Measurements from ENCODE around the gene DBP.

The DBP gene

GRCh38 chr19:48613852-48614435 lies 23.2 kb downstream of the DBP start:
- DNase-seq (ENCODE audit: low read depth in 4 of 4, low spot score in 1 of 4) = no peak

DNA sequence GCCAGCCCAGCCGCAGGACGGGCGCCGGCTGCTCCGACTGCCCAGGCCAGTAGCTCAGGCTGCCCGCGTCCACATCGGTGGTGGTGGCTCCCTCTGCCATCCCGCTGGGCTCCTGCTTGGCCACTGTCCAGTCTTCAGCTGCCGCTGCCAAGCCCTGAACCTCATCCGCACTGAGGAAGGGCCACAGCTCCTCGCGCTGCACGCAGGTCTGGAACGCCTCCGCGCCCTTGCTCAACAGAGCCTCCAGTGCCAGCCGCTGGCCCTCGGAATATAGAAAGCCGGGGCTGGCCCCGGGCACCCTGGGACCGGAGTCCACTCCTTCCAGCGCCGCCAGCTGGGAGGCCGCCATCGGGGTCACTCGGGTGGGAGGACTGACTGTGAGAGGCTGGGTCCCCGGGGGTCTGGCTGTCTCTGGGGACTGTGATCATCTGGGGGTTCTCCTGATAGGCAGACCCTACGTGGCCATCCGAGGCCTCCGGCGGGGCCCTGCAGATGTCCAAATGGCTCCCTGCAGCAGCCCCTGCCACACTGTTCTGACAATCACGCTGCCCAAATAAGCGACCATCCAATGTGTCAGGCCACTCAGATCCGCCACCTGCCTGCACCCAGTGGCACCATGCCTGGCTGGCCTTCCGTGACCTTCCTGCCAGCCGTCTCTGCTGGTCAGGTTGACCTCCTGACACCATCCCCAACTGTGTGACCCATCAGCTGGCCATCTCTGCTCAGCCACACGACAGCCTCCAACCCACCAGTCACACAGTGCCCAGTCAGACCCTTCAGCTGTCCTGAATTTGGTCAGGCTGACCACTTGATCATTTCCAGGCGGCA lies 23.9 kb downstream of the DBP start:
- DNase-seq (ENCODE audit: low read depth in 4 of 4, low spot score in 1 of 4) = no peak

GRCh38 chr19:48611872-48612271 lies 25.3 kb downstream of the DBP start:
- no peak for DNase-seq (ENCODE audit: low read depth in 4 of 4, low spot score in 1 of 4)

DNA sequence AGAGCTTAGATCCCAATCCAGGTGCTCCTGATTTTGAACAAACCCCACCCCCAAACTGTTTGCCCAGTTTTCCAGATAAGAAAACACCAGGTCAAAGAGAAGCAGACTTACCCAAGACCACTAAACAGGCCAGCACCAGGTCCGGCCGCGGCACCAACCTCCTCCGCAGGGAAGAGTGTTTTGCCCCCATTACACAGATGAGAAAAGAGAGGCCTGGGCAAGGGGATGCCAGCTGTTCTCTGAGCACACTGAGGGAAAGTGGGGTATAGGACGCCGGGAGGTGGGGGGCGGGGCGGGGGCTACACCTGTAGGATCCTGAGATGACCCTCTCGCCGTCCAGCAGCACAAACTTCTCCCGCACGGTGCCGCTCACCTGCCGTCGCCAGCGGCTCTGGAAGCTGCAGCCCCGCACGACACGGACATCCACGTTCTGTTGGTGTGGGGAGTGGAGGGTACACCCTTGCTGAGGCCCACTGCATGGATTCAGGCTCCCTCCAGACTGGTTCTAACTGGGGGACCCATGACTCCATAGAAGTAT lies 27.5 kb downstream of the DBP start:
- no peak for DNase-seq (ENCODE audit: low read depth in 4 of 4, low spot score in 1 of 4)

DNA sequence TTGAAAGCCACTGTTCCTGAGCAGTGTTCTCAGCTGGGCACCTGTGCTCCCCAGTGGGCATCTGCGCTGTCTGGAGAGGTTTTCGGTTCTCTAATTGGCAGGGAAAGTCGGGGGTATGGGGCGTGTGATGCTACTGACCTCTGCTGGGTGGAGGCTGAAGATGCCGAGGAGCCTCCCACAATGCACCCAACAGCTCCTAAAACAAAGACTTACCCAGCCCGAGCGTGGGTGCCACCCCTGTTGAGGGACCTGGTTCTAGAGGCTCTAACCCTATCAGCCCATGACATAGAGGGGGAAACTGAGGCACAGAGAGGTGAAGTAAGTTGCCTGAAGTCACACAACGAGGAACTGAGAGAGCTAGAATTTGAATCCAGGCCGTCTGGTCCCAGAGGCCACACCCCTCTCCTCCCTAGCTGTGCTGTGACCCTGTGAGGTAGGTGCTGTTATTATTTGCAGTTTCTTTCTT lies 28.3 kb downstream of the DBP start:
- DNase-seq (ENCODE audit: low read depth in 4 of 4, low spot score in 1 of 4) = no peak

DNA sequence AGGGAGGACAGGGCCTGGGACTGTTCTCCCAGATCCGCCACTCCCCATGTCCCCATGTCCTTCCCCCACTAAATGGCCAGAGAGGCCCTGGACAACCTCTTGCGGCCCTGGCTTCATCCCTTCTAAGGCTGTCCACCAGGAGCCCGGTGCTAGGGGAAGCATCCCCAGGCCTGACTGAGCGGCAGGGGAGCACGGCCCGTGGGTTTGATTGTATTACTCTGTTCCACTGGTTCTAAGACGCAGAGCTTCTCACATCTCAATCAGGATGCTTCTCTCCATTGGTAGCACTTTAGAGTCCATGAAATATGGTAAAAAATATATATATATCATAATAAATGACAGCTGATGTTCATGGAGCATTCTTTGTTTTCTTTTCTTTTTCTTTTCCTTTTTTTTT lies 29.8 kb downstream of the DBP start:
- no peak for DNase-seq (ENCODE audit: low read depth in 4 of 4, low spot score in 1 of 4)

DNA sequence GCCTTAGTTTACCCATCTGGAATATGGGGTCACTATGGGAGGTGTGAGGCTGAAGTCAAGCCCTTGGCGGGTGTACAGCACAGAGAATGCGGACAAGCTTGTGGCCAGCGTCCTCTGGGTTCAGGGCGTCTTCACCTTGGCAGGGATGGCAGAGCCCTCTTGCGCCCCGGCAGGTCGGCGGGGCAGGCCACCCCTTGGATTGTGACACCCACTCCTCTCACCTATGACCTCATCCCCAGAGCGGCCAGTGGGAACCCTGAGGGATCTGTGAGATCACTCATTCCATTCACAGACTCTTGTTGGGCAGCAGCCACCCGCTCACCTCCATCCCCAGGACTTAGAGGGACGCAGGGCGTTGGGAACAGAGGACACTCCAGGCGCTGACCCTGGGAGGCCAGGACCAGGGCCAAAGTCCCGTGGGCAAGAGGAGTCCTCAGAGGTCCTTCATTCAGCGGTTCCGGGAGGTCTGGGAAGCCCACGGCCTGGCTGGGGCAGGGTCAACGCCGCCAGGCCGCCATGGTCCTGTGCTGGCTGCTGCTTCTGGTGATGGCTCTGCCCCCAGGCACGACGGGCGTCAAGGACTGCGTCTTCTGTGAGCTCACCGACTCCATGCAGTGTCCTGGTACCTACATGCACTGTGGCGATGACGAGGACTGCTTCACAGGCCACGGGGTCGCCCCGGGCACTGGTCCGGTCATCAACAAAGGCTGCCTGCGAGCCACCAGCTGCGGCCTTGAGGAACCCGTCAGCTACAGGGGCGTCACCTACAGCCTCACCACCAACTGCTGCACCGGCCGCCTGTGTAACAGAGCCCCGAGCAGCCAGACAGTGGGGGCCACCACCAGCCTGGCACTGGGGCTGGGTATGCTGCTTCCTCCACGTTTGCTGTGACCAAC lies 30.5 kb downstream of the DBP start, which contains the start of gene SPACA4:
TSS of gene SPACA4 (plus strand) at position 280 of the 896 bp plus-strand sequence. CDS start at position 517, 237 bp downstream.
- no peak for DNase-seq (ENCODE audit: low read depth in 4 of 4, low spot score in 1 of 4)

DNA sequence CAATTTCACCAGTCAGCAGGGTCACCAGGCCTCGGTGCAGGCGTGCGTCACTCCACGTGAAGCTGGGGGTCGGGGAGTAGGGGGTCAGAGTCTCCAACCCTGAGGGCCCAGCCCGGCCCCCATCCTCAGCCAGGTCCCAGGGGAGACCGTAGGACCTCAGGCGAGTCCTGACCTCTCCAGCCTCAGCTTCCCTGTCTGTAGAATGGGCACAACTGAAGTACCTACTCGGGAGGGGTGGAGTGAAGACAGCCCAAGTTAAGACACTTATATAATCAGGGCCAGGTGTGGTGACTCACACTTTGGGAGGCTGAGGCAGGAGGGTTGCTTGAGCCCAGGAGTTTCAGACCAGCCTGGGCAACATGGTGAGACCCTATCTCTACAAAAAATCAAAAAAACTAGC lies 33.3 kb downstream of the DBP start:
- no peak for DNase-seq (ENCODE audit: low read depth in 4 of 4, low spot score in 1 of 4)

DNA sequence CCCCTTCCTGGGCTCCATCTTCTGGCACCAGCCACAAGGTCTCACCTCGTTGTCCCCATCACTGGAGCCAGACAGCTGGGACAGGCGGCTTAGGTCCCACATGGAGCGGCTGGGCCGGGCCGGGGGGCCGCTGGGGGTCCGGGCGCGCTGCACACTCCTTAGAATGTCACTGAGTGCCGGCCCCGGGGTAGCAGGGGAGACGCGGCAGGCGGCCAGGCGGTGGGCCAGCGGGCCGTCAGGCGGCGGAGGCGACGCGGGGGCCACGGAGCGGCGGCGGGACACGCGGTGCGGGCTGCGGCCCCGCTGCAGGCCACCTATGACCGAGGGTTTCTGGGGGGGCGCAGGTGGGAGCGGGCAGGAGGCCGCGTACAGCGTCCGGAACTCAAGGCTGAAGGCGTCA lies 33.7 kb downstream of the DBP start:
- no peak for DNase-seq (ENCODE audit: low read depth in 4 of 4, low spot score in 1 of 4)

GRCh38 chr19:48603001-48603400 lies 34.2 kb downstream of the DBP start:
- no peak for DNase-seq (ENCODE audit: low read depth in 4 of 4, low spot score in 1 of 4)

GRCh38 chr19:48600679-48601417 lies 36.3 kb downstream of the DBP start:
- no peak for DNase-seq (ENCODE audit: low read depth in 4 of 4, low spot score in 1 of 4)

DNA sequence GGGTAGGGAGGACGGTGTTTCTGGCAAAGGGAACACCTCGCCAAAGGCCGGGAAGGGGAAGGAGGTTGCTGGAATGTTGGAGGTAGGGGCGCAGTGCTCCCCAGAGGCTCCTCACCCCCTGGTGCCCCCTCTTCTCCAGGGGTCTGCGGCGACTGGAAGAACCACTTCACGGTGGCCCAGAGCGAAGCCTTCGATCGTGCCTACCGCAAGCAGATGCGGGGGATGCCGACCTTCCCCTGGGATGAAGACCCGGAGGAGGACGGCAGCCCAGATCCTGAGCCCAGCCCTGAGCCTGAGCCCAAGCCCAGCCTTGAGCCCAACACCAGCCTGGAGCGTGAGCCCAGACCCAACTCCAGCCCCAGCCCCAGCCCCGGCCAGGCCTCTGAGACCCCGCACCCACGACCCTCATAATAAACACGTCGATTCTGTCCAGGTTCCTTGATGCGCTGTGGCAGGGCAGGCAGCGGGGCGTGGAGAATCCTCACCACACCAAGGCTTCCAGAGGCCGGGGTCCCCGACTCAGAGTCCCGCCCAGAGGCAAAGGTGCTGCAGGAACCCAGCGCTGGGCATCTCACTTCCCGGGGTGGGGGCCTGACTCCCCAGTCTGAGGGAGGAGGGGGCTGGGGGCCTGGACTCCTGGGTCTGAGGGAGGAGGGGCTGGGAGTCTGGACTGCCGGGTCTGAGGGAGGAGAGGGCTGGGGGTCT lies 38.0 kb downstream of the DBP start:
- DNase-seq (ENCODE audit: low read depth in 4 of 4, low spot score in 1 of 4) = no peak

- no peak for DNase-seq (ENCODE audit: low read depth in 4 of 4, low spot score in 1 of 4)
Measured at GRCh38 chr19:48596679-48597465, 40.3 kb downstream of the DBP start.

DNA sequence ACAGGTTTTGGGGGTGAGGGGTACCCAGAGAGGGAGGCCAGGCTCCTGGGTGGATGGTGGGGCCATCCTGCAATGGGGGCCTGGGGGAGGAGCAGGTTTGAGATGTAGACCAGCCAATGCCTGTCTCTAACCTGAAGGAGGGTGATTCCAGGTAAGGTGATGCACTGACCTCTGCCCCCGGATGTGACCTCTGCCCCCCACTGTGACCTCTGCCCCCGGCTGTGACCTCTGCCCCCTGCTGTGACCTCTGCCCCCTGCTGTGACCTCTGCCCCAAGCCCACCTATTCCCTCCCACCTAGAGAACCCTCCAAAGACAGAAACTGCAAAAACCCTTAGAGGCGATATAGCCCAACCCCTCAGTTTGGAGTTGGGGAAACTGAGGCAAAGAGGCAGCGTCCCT lies 40.9 kb downstream of the DBP start:
- no peak for DNase-seq (ENCODE audit: low read depth in 4 of 4, low spot score in 1 of 4)

- no peak for DNase-seq (ENCODE audit: low read depth in 4 of 4, low spot score in 1 of 4)
Measured at GRCh38 chr19:48595833-48596232, 41.3 kb downstream of the DBP start.

GRCh38 chr19:48595171-48595570 lies 42.0 kb downstream of the DBP start:
- no peak for DNase-seq (ENCODE audit: low read depth in 4 of 4, low spot score in 1 of 4)

- no peak for DNase-seq (ENCODE audit: low read depth in 4 of 4, low spot score in 1 of 4)
Measured at GRCh38 chr19:48591021-48591420, 46.2 kb downstream of the DBP start.

DNA sequence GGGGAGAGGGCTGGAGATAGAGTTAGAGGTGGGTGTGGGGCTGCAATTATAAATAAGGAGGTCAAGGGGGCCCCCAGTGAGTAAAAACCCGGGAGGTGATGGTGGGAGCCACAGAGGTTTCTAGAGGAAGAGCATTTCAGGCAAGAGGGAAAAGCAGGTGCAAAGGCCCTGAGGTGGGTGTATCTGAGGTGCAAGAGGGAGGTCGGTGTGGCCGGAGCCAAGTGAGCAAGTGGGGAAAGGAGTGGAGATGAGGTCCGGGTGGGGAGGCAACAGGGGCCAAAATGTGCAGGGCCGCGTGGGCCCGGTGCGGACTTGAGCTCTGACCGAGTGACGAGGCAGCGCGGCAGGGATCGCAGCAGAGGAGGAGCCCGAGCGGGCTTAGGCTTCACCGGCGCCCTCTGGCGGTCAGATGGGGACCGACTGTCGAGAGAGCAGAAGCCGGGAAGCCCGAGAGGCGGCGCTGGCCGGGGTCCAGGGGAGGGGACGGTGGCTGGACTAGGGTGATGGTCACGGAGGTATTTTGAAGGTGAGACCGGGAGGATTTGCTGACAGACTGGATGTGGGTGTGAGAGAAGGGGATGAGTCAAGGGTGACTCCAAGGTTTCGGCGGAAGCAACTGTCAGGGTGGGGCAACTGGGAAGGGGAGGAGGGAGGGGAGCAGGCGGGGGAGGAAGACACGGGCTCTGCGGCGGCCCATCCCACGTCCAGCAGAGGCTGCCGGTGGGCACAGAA lies 48.3 kb downstream of the DBP start:
- DNase-seq (ENCODE audit: low read depth in 4 of 4, low spot score in 1 of 4) = peak; percentile 74 to 83 (median 76)

DNA sequence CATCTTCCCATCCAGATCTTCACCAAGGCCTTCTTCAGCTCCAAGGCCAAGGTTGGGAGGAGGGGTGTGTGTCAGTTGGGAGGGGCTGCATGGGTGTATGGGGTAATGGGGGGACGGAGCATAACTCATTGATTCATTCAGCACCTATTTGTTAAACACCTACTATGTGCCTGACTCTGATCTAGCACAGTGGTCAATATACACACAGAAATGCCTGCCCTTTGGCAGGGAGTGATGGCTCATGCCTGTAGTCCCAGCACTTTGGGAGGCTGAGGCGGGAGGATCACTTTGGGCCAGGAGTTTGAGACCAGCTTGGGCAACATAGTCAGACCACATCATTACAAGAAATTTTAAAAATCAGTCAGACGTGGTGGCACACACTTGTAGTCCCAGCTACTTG lies 49.8 kb downstream of the DBP start:
- DNase-seq (ENCODE audit: low read depth in 4 of 4, low spot score in 1 of 4) = no peak

Data from stimulated activated CD4-positive, alpha-beta T cell treated with anti-CD3 and anti-CD28 coated beads, Interleukin-1b, Interleukin-23, amount 100 ng/mL, for 24 hours (primary cell).